Measurements from ENCODE around the gene TP63.

DNA sequence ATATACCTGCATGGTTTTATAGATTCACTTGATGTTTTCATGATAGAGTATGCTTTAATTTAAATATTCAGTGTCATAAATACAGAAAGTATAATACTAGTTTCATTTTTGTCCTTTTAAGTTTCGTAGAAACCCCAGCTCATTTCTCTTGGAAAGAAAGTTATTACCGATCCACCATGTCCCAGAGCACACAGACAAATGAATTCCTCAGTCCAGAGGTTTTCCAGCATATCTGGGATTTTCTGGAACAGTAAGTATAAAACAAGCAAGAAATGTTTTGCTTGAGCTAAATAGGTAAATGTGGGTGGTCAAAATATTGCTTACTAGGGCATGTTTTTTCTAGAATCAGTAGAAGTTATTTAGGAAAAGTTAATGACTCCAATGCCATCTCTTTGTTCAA lies 106.4 kb downstream of the TP63 start:
- TF ChIP-seq, protein P1, sequence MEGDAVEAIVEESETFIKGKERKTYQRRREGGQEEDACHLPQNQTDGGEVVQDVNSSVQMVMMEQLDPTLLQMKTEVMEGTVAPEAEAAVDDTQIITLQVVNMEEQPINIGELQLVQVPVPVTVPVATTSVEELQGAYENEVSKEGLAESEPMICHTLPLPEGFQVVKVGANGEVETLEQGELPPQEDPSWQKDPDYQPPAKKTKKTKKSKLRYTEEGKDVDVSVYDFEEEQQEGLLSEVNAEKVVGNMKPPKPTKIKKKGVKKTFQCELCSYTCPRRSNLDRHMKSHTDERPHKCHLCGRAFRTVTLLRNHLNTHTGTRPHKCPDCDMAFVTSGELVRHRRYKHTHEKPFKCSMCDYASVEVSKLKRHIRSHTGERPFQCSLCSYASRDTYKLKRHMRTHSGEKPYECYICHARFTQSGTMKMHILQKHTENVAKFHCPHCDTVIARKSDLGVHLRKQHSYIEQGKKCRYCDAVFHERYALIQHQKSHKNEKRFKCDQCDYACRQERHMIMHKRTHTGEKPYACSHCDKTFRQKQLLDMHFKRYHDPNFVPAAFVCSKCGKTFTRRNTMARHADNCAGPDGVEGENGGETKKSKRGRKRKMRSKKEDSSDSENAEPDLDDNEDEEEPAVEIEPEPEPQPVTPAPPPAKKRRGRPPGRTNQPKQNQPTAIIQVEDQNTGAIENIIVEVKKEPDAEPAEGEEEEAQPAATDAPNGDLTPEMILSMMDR (conservative IDR thresholded peaks at IDR 0.05; ENCODE audit: low read depth in 2 of 2): no peak
- TF ChIP-seq POLR2AphosphoS5 (IDR thresholded peaks at IDR 0.05; ENCODE audit: low read depth) (no peak), EZH2 (IDR thresholded peaks at IDR 0.05; ENCODE audit: low read depth, unreplicated experiment) (no peak), EZH2phosphoT487 (IDR thresholded peaks at IDR 0.05; ENCODE audit: unreplicated experiment) (no peak), REST (IDR thresholded peaks at IDR 0.05; ENCODE audit: unreplicated experiment) (no peak), NANOG (IDR thresholded peaks at IDR 0.05; ENCODE audit: borderline replicate concordance) (no peak), CREB1 (CRISPR knock-in tag; IDR thresholded peaks at IDR 0.05; ENCODE audit: low read depth) (no peak), JUNB (IDR thresholded peaks at IDR 0.05; ENCODE audit: unreplicated experiment) (no peak), ZNF114 (CRISPR knock-in tag; IDR thresholded peaks at IDR 0.05) (no peak), ZNF331 (CRISPR knock-in tag; IDR thresholded peaks at IDR 0.05; ENCODE audit: low read depth) (no peak), STAT1 (IDR thresholded peaks at IDR 0.05; ENCODE audit: unreplicated experiment) (no peak)
- TF ChIP-seq, protein P2, sequence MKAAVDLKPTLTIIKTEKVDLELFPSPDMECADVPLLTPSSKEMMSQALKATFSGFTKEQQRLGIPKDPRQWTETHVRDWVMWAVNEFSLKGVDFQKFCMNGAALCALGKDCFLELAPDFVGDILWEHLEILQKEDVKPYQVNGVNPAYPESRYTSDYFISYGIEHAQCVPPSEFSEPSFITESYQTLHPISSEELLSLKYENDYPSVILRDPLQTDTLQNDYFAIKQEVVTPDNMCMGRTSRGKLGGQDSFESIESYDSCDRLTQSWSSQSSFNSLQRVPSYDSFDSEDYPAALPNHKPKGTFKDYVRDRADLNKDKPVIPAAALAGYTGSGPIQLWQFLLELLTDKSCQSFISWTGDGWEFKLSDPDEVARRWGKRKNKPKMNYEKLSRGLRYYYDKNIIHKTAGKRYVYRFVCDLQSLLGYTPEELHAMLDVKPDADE (IDR thresholded peaks at IDR 0.05): no peak

Measured in GM23338 (cell line).